ENCODE results near the gene ZNF212. TPM values are rescaled to one million over a fixed set of nuclear protein-coding genes. Genes with fewer than 3 reads are reported as not detected.

Gene ZNF212
- total and polyA plus RNA-seq, 9 of the 15 experiments (the other 6 are each of a cell fraction or from before 2014, with no cell fraction given): 1.8 to 21.4 (median 7.2) TPM

DNA sequence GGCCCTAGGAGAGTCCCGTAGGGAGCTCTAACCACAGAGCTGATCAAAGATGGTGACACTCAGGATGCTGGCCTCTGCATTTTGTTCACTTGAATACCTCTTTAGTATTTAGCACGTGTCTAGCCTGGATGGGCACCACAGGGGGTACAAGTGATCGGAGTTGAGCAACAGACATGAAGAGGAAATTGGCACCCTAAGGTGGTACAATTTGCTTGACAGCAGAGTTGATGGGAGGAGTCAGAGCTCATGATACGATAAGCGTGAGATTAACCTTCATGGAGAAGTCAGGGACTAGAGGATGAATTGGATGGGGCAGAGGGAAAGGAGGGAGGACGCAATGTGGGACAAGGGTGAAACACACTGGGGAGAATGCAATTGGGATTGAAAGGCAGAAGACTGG, 9.9 kb upstream of the ZNF212 start (continued):
- TF ChIP-seq HMG20A (CRISPR knock-in tag; conservative IDR thresholded peaks at IDR 0.05): no peak
- peak; percentile 60; the same call in 1 of the 2 replicates for TF ChIP-seq MCM3 (IDR thresholded peaks at IDR 0.05)
- no peak for TF ChIP-seq ZNF589 (CRISPR knock-in tag; IDR thresholded peaks at IDR 0.05; ENCODE audit: low read depth)
- TF ChIP-seq, protein P1, sequence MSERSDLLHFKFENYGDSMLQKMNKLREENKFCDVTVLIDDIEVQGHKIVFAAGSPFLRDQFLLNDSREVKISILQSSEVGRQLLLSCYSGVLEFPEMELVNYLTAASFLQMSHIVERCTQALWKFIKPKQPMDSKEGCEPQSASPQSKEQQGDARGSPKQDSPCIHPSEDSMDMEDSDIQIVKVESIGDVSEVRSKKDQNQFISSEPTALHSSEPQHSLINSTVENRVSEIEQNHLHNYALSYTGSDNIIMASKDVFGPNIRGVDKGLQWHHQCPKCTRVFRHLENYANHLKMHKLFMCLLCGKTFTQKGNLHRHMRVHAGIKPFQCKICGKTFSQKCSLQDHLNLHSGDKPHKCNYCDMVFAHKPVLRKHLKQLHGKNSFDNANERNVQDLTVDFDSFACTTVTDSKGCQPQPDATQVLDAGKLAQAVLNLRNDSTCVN (CRISPR knock-in tag; IDR thresholded peaks at IDR 0.05): 0 out of 2 replicates have a peak, but pooled peaks have one; percentile 14
- TF ChIP-seq, protein P2, sequence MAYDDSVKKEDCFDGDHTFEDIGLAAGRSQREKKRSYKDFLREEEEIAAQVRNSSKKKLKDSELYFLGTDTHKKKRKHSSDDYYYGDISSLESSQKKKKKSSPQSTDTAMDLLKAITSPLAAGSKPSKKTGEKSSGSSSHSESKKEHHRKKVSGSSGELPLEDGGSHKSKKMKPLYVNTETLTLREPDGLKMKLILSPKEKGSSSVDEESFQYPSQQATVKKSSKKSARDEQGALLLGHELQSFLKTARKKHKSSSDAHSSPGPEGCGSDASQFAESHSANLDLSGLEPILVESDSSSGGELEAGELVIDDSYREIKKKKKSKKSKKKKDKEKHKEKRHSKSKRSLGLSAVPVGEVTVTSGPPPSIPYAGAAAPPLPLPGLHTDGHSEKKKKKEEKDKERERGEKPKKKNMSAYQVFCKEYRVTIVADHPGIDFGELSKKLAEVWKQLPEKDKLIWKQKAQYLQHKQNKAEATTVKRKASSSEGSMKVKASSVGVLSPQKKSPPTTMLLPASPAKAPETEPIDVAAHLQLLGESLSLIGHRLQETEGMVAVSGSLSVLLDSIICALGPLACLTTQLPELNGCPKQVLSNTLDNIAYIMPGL (CRISPR knock-in tag; IDR thresholded peaks at IDR 0.05): no peak
- TF ChIP-seq ATF1 (CRISPR knock-in tag; IDR thresholded peaks at IDR 0.05): no peak
- no peak for TF ChIP-seq ATF1 (tag; IDR thresholded peaks at IDR 0.05)
- TF ChIP-seq, protein P3, sequence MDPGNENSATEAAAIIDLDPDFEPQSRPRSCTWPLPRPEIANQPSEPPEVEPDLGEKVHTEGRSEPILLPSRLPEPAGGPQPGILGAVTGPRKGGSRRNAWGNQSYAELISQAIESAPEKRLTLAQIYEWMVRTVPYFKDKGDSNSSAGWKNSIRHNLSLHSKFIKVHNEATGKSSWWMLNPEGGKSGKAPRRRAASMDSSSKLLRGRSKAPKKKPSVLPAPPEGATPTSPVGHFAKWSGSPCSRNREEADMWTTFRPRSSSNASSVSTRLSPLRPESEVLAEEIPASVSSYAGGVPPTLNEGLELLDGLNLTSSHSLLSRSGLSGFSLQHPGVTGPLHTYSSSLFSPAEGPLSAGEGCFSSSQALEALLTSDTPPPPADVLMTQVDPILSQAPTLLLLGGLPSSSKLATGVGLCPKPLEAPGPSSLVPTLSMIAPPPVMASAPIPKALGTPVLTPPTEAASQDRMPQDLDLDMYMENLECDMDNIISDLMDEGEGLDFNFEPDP (CRISPR knock-in tag; IDR thresholded peaks at IDR 0.05): no peak
- TF ChIP-seq, protein P4, sequence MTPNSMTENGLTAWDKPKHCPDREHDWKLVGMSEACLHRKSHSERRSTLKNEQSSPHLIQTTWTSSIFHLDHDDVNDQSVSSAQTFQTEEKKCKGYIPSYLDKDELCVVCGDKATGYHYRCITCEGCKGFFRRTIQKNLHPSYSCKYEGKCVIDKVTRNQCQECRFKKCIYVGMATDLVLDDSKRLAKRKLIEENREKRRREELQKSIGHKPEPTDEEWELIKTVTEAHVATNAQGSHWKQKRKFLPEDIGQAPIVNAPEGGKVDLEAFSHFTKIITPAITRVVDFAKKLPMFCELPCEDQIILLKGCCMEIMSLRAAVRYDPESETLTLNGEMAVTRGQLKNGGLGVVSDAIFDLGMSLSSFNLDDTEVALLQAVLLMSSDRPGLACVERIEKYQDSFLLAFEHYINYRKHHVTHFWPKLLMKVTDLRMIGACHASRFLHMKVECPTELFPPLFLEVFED (CRISPR knock-in tag; conservative IDR thresholded peaks at IDR 0.05): 0 out of 2 replicates have a peak, but pooled peaks have one; percentile 10
- no peak for TF ChIP-seq NBN (IDR thresholded peaks at IDR 0.05; ENCODE audit: low read depth)
- TF ChIP-seq, protein P5, sequence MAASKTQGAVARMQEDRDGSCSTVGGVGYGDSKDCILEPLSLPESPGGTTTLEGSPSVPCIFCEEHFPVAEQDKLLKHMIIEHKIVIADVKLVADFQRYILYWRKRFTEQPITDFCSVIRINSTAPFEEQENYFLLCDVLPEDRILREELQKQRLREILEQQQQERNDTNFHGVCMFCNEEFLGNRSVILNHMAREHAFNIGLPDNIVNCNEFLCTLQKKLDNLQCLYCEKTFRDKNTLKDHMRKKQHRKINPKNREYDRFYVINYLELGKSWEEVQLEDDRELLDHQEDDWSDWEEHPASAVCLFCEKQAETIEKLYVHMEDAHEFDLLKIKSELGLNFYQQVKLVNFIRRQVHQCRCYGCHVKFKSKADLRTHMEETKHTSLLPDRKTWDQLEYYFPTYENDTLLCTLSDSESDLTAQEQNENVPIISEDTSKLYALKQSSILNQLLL (CRISPR knock-in tag; IDR thresholded peaks at IDR 0.05; ENCODE audit: borderline replicate concordance): no peak
- TF ChIP-seq, protein P6, sequence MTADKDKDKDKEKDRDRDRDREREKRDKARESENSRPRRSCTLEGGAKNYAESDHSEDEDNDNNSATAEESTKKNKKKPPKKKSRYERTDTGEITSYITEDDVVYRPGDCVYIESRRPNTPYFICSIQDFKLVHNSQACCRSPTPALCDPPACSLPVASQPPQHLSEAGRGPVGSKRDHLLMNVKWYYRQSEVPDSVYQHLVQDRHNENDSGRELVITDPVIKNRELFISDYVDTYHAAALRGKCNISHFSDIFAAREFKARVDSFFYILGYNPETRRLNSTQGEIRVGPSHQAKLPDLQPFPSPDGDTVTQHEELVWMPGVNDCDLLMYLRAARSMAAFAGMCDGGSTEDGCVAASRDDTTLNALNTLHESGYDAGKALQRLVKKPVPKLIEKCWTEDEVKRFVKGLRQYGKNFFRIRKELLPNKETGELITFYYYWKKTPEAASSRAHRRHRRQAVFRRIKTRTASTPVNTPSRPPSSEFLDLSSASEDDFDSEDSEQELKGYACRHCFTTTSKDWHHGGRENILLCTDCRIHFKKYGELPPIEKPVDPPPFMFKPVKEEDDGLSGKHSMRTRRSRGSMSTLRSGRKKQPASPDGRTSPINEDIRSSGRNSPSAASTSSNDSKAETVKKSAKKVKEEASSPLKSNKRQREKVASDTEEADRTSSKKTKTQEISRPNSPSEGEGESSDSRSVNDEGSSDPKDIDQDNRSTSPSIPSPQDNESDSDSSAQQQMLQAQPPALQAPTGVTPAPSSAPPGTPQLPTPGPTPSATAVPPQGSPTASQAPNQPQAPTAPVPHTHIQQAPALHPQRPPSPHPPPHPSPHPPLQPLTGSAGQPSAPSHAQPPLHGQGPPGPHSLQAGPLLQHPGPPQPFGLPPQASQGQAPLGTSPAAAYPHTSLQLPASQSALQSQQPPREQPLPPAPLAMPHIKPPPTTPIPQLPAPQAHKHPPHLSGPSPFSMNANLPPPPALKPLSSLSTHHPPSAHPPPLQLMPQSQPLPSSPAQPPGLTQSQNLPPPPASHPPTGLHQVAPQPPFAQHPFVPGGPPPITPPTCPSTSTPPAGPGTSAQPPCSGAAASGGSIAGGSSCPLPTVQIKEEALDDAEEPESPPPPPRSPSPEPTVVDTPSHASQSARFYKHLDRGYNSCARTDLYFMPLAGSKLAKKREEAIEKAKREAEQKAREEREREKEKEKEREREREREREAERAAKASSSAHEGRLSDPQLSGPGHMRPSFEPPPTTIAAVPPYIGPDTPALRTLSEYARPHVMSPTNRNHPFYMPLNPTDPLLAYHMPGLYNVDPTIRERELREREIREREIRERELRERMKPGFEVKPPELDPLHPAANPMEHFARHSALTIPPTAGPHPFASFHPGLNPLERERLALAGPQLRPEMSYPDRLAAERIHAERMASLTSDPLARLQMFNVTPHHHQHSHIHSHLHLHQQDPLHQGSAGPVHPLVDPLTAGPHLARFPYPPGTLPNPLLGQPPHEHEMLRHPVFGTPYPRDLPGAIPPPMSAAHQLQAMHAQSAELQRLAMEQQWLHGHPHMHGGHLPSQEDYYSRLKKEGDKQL (CRISPR knock-in tag; IDR thresholded peaks at IDR 0.05; ENCODE audit: borderline replicate concordance): no peak
- no peak for TF ChIP-seq NR2C2 (CRISPR knock-in tag; IDR thresholded peaks at IDR 0.05)
- TF ChIP-seq NR2C2 (tag; IDR thresholded peaks at IDR 0.05): no peak
- TF ChIP-seq KLF16 (IDR thresholded peaks at IDR 0.05): no peak
- no peak for TF ChIP-seq MAFK (IDR thresholded peaks at IDR 0.05; ENCODE audit: low read length)
- no peak for TF ChIP-seq RBM14 (IDR thresholded peaks at IDR 0.05; ENCODE audit: borderline replicate concordance, insufficient read depth, low read depth, low read length)

Data from K562 (cell line).